ENCODE measurements around the gene XAF1. TPM values are rescaled to one million over a fixed set of nuclear protein-coding genes. Genes with fewer than 3 reads are reported as not detected.

Gene XAF1
- total RNA-seq, 6 experiments from 2014 or later, result 3.0 to 4.6 (median 3.7) TPM

- H3K36me3 Mint-ChIP-seq (ENCODE audit: low read depth), result no peaks in the 10 kb centered on the region
- peaks cover 51% of the 10 kb centered on the region for H3K4me1 Mint-ChIP-seq (ENCODE audit: low read depth)
- no peak for TF ChIP-seq CTCF (IDR thresholded peaks at IDR 0.05)
- H3K9me3 Mint-ChIP-seq, result no peaks in the 10 kb centered on the region
- peaks cover 2% of the 10 kb centered on the region; the same call in 1 of the 2 replicates for H3K27me3 Mint-ChIP-seq (ENCODE audit: insufficient read depth)
- peak overlapping the region; percentile 81 for H3K4me3 Mint-ChIP-seq
- DNase-seq, result no peak
- H3K27ac Mint-ChIP-seq, result peak overlapping the region; percentile 99
Measured at GRCh38 chr17:6753546-6753945, 2.3 kb upstream of the XAF1 start.

DNA sequence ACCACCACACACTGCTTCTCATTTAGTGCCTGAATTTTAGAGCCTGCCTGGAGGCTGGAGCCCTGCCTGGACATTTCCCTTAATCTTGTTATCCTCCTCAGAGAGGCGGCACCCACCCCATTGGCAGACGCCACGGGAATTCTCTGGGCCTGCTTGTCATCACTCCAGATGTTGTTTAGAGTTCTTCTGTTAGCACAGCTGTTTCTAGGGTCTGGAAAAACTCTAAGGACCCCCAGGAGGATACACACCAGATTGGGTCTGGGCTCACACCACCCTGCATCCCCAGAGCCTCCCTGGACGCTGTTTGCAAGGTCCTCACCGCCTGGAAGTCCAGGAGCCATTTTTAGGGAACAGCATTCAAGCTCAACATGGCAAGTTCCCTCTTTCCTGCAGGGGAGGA, 565 bp upstream of the XAF1 start:
- no peaks in the 10 kb centered on the region for H3K9me3 Mint-ChIP-seq
- DNase-seq, result no peak
- peak overlapping the region; percentile 90 for H3K27ac Mint-ChIP-seq
- TF ChIP-seq CTCF (IDR thresholded peaks at IDR 0.05), result no peak
- no peaks in the 10 kb centered on the region for H3K36me3 Mint-ChIP-seq (ENCODE audit: low read depth)
- H3K27me3 Mint-ChIP-seq (ENCODE audit: insufficient read depth), result peaks cover 1% of the 10 kb centered on the region; the same call in 1 of the 2 replicates
- peak overlapping the region; percentile 91 for H3K4me3 Mint-ChIP-seq
- H3K4me1 Mint-ChIP-seq (ENCODE audit: low read depth), result peaks cover 51% of the 10 kb centered on the region

GRCh38 chr17:6756425-6757031, 682 bp downstream of the XAF1 start:
- Mint-ChIP-seq H3K27me3 (ENCODE audit: insufficient read depth) (no peaks in the 10 kb centered on the region; the same call in 1 of the 2 replicates), H3K36me3 (ENCODE audit: low read depth) (no peaks in the 10 kb centered on the region), H3K4me3 (peak overlapping the region; percentile 91), H3K4me1 (ENCODE audit: low read depth) (peaks cover 50% of the 10 kb centered on the region), H3K9me3 (no peaks in the 10 kb centered on the region), H3K27ac (peak overlapping the region; percentile 90)
- no peak for TF ChIP-seq CTCF (IDR thresholded peaks at IDR 0.05)
- no peak for DNase-seq

GRCh38 chr17:6757747-6758146, 1.9 kb downstream of the XAF1 start:
- H3K9me3 Mint-ChIP-seq, result no peaks in the 10 kb centered on the region
- no peaks in the 10 kb centered on the region for H3K36me3 Mint-ChIP-seq (ENCODE audit: low read depth)
- H3K4me3 Mint-ChIP-seq, result no peak overlapping the region
- TF ChIP-seq CTCF (IDR thresholded peaks at IDR 0.05), result no peak
- peaks cover 38% of the 10 kb centered on the region for H3K4me1 Mint-ChIP-seq (ENCODE audit: low read depth)
- DNase-seq, result no peak
- peaks cover 2% of the 10 kb centered on the region; the same call in 1 of the 2 replicates for H3K27me3 Mint-ChIP-seq (ENCODE audit: insufficient read depth)
- H3K27ac Mint-ChIP-seq, result no peak overlapping the region

DNA sequence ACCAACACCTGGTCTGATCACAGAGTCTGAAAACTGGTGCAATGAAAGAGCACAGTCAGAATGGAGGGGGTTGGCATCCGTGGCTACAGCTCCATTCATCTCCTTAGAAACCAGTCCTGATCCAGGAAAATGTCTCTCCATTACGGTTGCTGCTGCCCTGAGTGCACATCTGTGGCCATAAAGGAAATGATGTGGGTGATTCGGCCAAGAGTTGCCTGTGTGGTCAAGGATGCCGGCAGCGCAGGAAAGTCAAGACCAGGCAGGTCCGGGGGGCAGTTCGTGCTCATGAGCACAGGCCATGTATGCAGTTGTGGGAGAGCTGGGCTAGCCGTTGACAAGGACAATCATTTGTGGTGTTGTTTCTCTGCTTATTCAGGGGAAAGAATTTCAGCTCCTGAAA, 5.9 kb downstream of the XAF1 start:
- Mint-ChIP-seq H3K36me3 (ENCODE audit: low read depth) (peaks cover 13% of the 10 kb centered on the region; the same call in 1 of the 2 replicates), H3K27ac (no peak overlapping the region), H3K9me3 (no peaks in the 10 kb centered on the region), H3K4me1 (ENCODE audit: low read depth) (0 out of 2 replicates have a peak, but pooled peaks cover 1% of the 10 kb centered on the region), H3K27me3 (ENCODE audit: insufficient read depth) (peaks cover 2% of the 10 kb centered on the region; the same call in 1 of the 2 replicates), H3K4me3 (no peak overlapping the region)
- no peak for TF ChIP-seq CTCF (IDR thresholded peaks at IDR 0.05)
- no peak for DNase-seq
